Liver (tissue), 3 donors: ENCODE results near the gene SAMD14.

ENCODE experiments used
- CTCF ChIP-seq: fragments of 150-350 bp; IDR thresholded peaks from 2 replicates; pipeline ENCODE4 v1.5.1; 2017; ENCODE audit warnings: improper control_type of control experiment, low read depth, low read length; ENCODE audit not compliant: missing input control
- EGR1 ChIP-seq, 2 donors: IDR thresholded peaks; 2 replicates each; pipeline ENCODE4 v1.6.1; 2016 to 2018; ENCODE audit warnings: antibody characterized with exemption in 2 of 2, low read depth in 2 of 2
- FOXA1 ChIP-seq: IDR thresholded peaks from 2 replicates; pipeline ENCODE4 v1.6.1; 2016; ENCODE audit warnings: antibody characterized with exemption
- HNF4A ChIP-seq, 2 donors: conservative IDR thresholded peaks; 2 replicates each; pipeline ENCODE4 v1.6.1; 2016; ENCODE audit warnings: antibody characterized with exemption in 2 of 2, mild to moderate bottlenecking in 2 of 2
- MAX ChIP-seq: IDR thresholded peaks from 2 replicates; pipeline ENCODE4 v1.6.1; 2016; ENCODE audit warnings: antibody characterized with exemption
- RAD21 ChIP-seq, 2 donors: IDR thresholded peaks; 2 replicates each; pipeline ENCODE4 v1.6.1; 2016; ENCODE audit warnings: antibody characterized with exemption in 2 of 2, mild to moderate bottlenecking in 2 of 2
- SP1 ChIP-seq: IDR thresholded peaks from 2 replicates; pipeline ENCODE4 v1.6.1; 2018; ENCODE audit warnings: antibody characterized with exemption, mild to moderate bottlenecking
- TAF1 ChIP-seq: conservative IDR thresholded peaks from 2 replicates; pipeline ENCODE4 v1.6.1; 2016; ENCODE audit warnings: antibody characterized with exemption, mild to moderate bottlenecking
- YY1 ChIP-seq: IDR thresholded peaks from 2 replicates; pipeline ENCODE4 v1.6.1; 2016; ENCODE audit warnings: antibody characterized with exemption, mild to moderate bottlenecking
- TF ChIP-seq, protein P1 (sequence below): IDR thresholded peaks from 2 replicates; pipeline ENCODE4 v1.6.1; 2016; ENCODE audit warnings: antibody characterized with exemption, mild to moderate bottlenecking
- TF ChIP-seq, protein P2 (sequence below): IDR thresholded peaks from 2 replicates; pipeline ENCODE4 v1.6.1; 2016; ENCODE audit warnings: antibody characterized with exemption
- donor health status: healthy.
- donor health status: healthy.

DNA sequence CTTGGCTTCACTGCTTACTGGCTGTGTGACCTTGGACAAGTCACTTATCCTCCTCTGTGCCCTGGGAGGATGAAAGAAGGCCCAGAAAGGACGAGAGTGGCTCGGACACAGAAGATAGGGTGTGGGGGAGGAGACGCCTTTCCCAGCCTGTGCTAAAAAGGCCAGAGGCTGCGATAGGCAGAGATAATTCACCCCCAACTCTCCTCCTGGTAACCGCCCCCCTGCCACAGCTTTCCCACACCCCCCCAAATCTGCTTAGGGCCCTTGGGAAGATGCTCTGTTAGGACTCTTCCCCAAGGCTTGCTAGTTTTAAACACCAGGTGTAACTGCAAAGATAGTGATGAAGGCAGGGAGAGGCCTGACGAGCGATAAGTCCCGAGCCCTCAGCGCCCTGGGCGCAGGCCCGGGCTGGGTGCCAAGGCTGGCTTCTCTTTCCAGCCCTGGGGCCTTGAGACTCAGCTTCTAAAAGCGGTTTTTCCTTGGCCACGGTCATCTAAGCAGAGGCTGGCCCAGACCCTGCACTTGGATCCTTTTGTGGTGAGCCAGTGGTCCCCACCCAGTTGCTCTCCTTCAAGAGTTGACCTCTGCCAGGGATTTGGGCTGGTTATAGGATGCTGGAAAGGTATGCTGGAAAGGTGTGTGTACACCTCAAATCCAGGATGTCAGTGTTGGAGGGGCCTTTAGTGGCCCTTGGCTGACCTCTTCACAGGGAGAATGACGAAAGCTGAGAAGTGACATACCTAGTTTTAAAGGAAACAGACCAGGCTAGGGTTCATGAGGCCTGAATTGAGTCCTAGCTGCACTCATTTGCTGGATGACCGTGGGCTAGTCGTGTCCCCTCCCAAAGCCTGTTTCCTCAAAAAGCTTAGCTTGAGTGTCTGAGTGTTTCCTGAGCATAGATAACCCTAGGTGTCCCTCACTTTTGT is 24.0 kb upstream of the SAMD14 start:
- TF ChIP-seq CTCF (no peak), YY1 (no peak), HNF4A (conservative IDR thresholded peaks at IDR 0.05) (no peak), MAX (no peak), SP1 (no peak), EGR1 (IDR thresholded peaks at IDR 0.05; ENCODE audit: low read depth in 2 of 2) (no peak), TAF1 (no peak), FOXA1 (no peak), RAD21 (IDR thresholded peaks at IDR 0.05) (no peak)
- TF ChIP-seq, protein P1, sequence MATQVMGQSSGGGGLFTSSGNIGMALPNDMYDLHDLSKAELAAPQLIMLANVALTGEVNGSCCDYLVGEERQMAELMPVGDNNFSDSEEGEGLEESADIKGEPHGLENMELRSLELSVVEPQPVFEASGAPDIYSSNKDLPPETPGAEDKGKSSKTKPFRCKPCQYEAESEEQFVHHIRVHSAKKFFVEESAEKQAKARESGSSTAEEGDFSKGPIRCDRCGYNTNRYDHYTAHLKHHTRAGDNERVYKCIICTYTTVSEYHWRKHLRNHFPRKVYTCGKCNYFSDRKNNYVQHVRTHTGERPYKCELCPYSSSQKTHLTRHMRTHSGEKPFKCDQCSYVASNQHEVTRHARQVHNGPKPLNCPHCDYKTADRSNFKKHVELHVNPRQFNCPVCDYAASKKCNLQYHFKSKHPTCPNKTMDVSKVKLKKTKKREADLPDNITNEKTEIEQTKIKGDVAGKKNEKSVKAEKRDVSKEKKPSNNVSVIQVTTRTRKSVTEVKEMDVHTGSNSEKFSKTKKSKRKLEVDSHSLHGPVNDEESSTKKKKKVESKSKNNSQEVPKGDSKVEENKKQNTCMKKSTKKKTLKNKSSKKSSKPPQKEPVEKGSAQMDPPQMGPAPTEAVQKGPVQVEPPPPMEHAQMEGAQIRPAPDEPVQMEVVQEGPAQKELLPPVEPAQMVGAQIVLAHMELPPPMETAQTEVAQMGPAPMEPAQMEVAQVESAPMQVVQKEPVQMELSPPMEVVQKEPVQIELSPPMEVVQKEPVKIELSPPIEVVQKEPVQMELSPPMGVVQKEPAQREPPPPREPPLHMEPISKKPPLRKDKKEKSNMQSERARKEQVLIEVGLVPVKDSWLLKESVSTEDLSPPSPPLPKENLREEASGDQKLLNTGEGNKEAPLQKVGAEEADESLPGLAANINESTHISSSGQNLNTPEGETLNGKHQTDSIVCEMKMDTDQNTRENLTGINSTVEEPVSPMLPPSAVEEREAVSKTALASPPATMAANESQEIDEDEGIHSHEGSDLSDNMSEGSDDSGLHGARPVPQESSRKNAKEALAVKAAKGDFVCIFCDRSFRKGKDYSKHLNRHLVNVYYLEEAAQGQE: no peak
- TF ChIP-seq, protein P2, sequence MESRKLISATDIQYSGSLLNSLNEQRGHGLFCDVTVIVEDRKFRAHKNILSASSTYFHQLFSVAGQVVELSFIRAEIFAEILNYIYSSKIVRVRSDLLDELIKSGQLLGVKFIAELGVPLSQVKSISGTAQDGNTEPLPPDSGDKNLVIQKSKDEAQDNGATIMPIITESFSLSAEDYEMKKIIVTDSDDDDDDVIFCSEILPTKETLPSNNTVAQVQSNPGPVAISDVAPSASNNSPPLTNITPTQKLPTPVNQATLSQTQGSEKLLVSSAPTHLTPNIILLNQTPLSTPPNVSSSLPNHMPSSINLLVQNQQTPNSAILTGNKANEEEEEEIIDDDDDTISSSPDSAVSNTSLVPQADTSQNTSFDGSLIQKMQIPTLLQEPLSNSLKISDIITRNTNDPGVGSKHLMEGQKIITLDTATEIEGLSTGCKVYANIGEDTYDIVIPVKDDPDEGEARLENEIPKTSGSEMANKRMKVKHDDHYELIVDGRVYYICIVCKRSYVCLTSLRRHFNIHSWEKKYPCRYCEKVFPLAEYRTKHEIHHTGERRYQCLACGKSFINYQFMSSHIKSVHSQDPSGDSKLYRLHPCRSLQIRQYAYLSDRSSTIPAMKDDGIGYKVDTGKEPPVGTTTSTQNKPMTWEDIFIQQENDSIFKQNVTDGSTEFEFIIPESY: no peak
